Measurements from ENCODE around the gene SIGLEC1. TPM values are rescaled to one million over a fixed set of nuclear protein-coding genes. Genes with fewer than 3 reads are reported as not detected.

Gene SIGLEC1
- total RNA-seq, 1 experiment from 2014 or later: not detected

DNA sequence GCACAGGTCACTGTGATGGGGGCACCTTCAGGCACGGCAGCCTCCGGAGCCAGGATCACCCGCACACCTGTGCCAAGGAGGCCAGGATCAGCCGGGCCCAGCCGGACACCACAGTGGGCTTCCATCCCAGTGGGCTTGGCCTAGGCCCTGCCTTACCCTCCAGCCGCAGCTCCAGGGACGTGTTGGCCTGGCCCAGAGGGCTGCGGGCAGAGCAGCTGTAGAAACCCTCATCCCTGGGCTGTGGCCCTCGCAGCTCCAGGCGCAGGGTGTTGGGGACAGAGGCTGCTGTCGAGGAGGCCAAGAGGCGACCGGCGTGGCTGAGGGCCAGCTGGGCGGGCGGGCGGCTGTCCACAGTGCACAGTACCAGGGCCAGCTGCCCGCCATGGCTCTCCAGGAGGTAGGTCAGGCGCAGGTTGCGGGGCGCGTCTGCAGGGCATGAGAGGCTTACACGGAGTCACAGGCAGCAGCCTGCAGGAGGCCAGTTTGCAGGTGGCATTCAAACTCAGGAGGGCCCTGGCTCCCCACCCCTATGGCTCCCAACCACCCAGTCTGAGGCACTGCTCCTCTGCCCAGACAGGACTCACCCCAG is 19.6 kb downstream of the SIGLEC1 start:
- peaks cover 4% of the 10 kb centered on the region; the same call in 1 of the 2 replicates for H3K9me3 ChIP-seq (ENCODE audit: insufficient read depth, low read depth)
- DNase-seq: no peak
- intact Hi-C loops (cut with micrococcal nuclease; ENCODE audit: unreplicated experiment): no loop called here
- no peaks in the 10 kb centered on the region for H3K9me2 ChIP-seq (ENCODE audit: insufficient read depth)
- CTCF ChIA-PET: interaction anchor here (0.6 kb wide), 1 partner anchor 126 kb away, joined by 5 read pairs; no protein-coding TSS in a partner anchor
- no TSS peak for BruUV-seq (replicated peaks)
- H3K4me3 ChIP-seq: no peak overlapping the region
- POLR2A ChIA-PET (ENCODE audit: unreplicated experiment): no interaction called here
- H3K4me1 ChIP-seq (replicated peaks; ENCODE audit: insufficient read depth): no peaks in the 10 kb centered on the region
- H3K4me2 ChIP-seq: no peak overlapping the region
- H3K27ac ChIP-seq: no peak overlapping the region
- H3F3A ChIP-seq (ENCODE audit: insufficient read depth, low read depth): no peaks in the 10 kb centered on the region
- no peaks in the 10 kb centered on the region for H4K20me1 ChIP-seq (ENCODE audit: insufficient read depth)
- no peaks in the 10 kb centered on the region for H3K36me3 ChIP-seq (ENCODE audit: low read depth)
- TF ChIP-seq, protein P1, sequence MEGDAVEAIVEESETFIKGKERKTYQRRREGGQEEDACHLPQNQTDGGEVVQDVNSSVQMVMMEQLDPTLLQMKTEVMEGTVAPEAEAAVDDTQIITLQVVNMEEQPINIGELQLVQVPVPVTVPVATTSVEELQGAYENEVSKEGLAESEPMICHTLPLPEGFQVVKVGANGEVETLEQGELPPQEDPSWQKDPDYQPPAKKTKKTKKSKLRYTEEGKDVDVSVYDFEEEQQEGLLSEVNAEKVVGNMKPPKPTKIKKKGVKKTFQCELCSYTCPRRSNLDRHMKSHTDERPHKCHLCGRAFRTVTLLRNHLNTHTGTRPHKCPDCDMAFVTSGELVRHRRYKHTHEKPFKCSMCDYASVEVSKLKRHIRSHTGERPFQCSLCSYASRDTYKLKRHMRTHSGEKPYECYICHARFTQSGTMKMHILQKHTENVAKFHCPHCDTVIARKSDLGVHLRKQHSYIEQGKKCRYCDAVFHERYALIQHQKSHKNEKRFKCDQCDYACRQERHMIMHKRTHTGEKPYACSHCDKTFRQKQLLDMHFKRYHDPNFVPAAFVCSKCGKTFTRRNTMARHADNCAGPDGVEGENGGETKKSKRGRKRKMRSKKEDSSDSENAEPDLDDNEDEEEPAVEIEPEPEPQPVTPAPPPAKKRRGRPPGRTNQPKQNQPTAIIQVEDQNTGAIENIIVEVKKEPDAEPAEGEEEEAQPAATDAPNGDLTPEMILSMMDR (conservative IDR thresholded peaks at IDR 0.05): no peak
- no peak for TF ChIP-seq EZH2 (IDR thresholded peaks at IDR 0.05; ENCODE audit: low read depth)
- H2AFZ ChIP-seq: no peak overlapping the region
- no peaks in the 10 kb centered on the region for H3K79me2 ChIP-seq (ENCODE audit: low read depth)
- H3K27me3 ChIP-seq (ENCODE audit: insufficient read depth, low read depth): peaks cover 3% of the 10 kb centered on the region; the same call in 1 of the 2 replicates

- Histone ChIP-seq H3K9me2 (ENCODE audit: insufficient read depth) (no peaks in the 10 kb centered on the region), H3K27ac (no peak overlapping the region), H3K27me3 (ENCODE audit: insufficient read depth, low read depth) (peaks cover 7% of the 10 kb centered on the region; the same call in 1 of the 2 replicates), H3F3A (ENCODE audit: insufficient read depth, low read depth) (no peaks in the 10 kb centered on the region), H3K4me3 (no peak overlapping the region), H3K4me1 (replicated peaks; ENCODE audit: insufficient read depth) (no peaks in the 10 kb centered on the region), H3K79me2 (ENCODE audit: low read depth) (no peaks in the 10 kb centered on the region), H3K36me3 (ENCODE audit: low read depth) (no peaks in the 10 kb centered on the region), H3K4me2 (no peak overlapping the region), H2AFZ (no peak overlapping the region), H4K20me1 (ENCODE audit: insufficient read depth) (no peaks in the 10 kb centered on the region), H3K9me3 (ENCODE audit: insufficient read depth, low read depth) (peaks cover 4% of the 10 kb centered on the region; the same call in 1 of the 2 replicates)
- ChIA-PET CTCF (interaction anchor here (0.6 kb wide), 1 partner anchor 127 kb away, joined by 5 read pairs; no protein-coding TSS in a partner anchor), POLR2A (ENCODE audit: unreplicated experiment) (no interaction called here)
- no peak for DNase-seq
- no TSS peak for BruUV-seq (replicated peaks)
- intact Hi-C loops (cut with micrococcal nuclease; ENCODE audit: unreplicated experiment): no loop called here
- TF ChIP-seq, protein P1 (conservative IDR thresholded peaks at IDR 0.05): no peak
- no peak for TF ChIP-seq EZH2 (IDR thresholded peaks at IDR 0.05; ENCODE audit: low read depth)
Observed at GRCh38 chr20:3691897-3692296, 20.5 kb downstream of the SIGLEC1 start.

GRCh38 chr20:3691306-3691705 is 21.1 kb downstream of the SIGLEC1 start:
- Histone ChIP-seq H3K9me2 (ENCODE audit: insufficient read depth) (no peaks in the 10 kb centered on the region), H3K27me3 (ENCODE audit: insufficient read depth, low read depth) (peaks cover 13% of the 10 kb centered on the region; the same call in 1 of the 2 replicates), H2AFZ (no peak overlapping the region), H3K79me2 (ENCODE audit: low read depth) (no peaks in the 10 kb centered on the region), H3K27ac (no peak overlapping the region), H3F3A (ENCODE audit: insufficient read depth, low read depth) (no peaks in the 10 kb centered on the region), H3K36me3 (ENCODE audit: low read depth) (no peaks in the 10 kb centered on the region), H3K4me1 (replicated peaks; ENCODE audit: insufficient read depth) (no peaks in the 10 kb centered on the region), H4K20me1 (ENCODE audit: insufficient read depth) (no peaks in the 10 kb centered on the region), H3K4me2 (no peak overlapping the region), H3K9me3 (ENCODE audit: insufficient read depth, low read depth) (peaks cover 2% of the 10 kb centered on the region; the same call in 1 of the 2 replicates), H3K4me3 (no peak overlapping the region)
- intact Hi-C loops (cut with micrococcal nuclease; ENCODE audit: unreplicated experiment): no loop called here
- TF ChIP-seq EZH2 (IDR thresholded peaks at IDR 0.05; ENCODE audit: low read depth): no peak
- TF ChIP-seq, protein P1 (conservative IDR thresholded peaks at IDR 0.05): no peak
- no peak for DNase-seq
- ChIA-PET CTCF (no interaction called here), POLR2A (ENCODE audit: unreplicated experiment) (no interaction called here)
- BruUV-seq (replicated peaks): no TSS peak

Measured in PC-9 (cell line).